Smooth muscle cell (in vitro differentiated cells): ENCODE results near the gene PMEPA1. TPM values are rescaled to one million over a fixed set of nuclear protein-coding genes. Genes with fewer than 3 reads are reported as not detected.

Experiments used
- DNase-seq: peaks from one replicate; lab custom pipeline; 2025; ENCODE audit not compliant: unreplicated experiment; lab: John Stamatoyannopoulos, UW
- H2AFZ ChIP-seq: fragments of 200-600 bp; sonication (generic); 2 replicates; pipeline ENCODE4 v1.6.0; 2016; ENCODE audit warnings: antibody characterized with exemption, low read depth, mild to moderate bottlenecking
- H3F3A ChIP-seq: fragments of 200-600 bp; sonication (generic); 2 replicates; pipeline ENCODE4 v1.6.0; 2017; ENCODE audit warnings: antibody characterized with exemption, low read depth
- H3K27ac ChIP-seq: fragments of 200-600 bp; sonication (generic); 2 replicates; pipeline ENCODE4 v1.5.1; 2016; ENCODE audit warnings: low read depth, mild to moderate bottlenecking
- H3K27me3 ChIP-seq: fragments of 200-600 bp; sonication (generic); 2 replicates; pipeline ENCODE4 v1.6.1; 2016; ENCODE audit warnings: low read depth, mild to moderate bottlenecking
- H3K36me3 ChIP-seq: fragments of 200-600 bp; sonication (generic); 2 replicates; pipeline ENCODE4 v1.5.1; 2016; ENCODE audit warnings: low read depth
- H3K4me1 ChIP-seq: fragments of 200-600 bp; sonication (generic); 2 replicates; pipeline ENCODE4 v1.5.1; 2016; ENCODE audit warnings: low read depth
- H3K4me2 ChIP-seq: fragments of 200-600 bp; sonication (generic); 2 replicates; pipeline ENCODE4 v1.6.0; 2016; ENCODE audit warnings: mild to moderate bottlenecking
- H3K4me3 ChIP-seq: fragments of 200-600 bp; sonication (generic); 2 replicates; pipeline ENCODE4 v1.5.1; 2016; ENCODE audit warnings: mild to moderate bottlenecking
- H3K79me2 ChIP-seq: fragments of 200-600 bp; sonication (generic); 2 replicates; pipeline ENCODE4 v1.6.0; 2016; ENCODE audit warnings: low read depth, mild to moderate bottlenecking
- H3K9ac ChIP-seq: fragments of 200-600 bp; sonication (generic); 2 replicates; pipeline ENCODE4 v1.6.0; 2016; ENCODE audit warnings: low read depth
- H3K9me3 ChIP-seq: fragments of 200-600 bp; sonication (generic); replicated peaks from 2 replicates; pipeline ENCODE4 v1.5.1; 2016; ENCODE audit warnings: low read depth
- H4K20me1 ChIP-seq: fragments of 200-600 bp; sonication (generic); 2 replicates; pipeline ENCODE4 v1.6.0; 2016; ENCODE audit warnings: low read depth
- CTCF ChIP-seq: fragments of 200-600 bp; sonication (generic); IDR thresholded peaks from 2 replicates; pipeline ENCODE4 v1.5.1; 2017; ENCODE audit warnings: borderline replicate concordance, mild to moderate bottlenecking, antibody characterized with exemption; ENCODE audit not compliant: insufficient read depth, poor library complexity, severe bottlenecking
- WGBS: methylation state at CpG from one replicate; pipeline ENCODE4 v1.1.7; 2016; ENCODE audit warnings: low lambda C conversion rate; 5-methylcytosine and 5-hydroxymethylcytosine counted together
- polyA plus RNA-seq: library from polyadenylated mRNA; unstranded; fragments of >200 nt; fragmentation: Nextera tagmentation; extraction: Ambion mirVana; gene quantifications from 2 replicates; pipeline ENCODE4 v1.2.1, GENCODE V29; 2016
- total RNA-seq: library from RNA; depleted of rRNA; stranded (reverse); fragments of >200 nt; gene quantifications from 2 replicates; pipeline ENCODE4 v1.2.3, GENCODE V29; 2014

Gene PMEPA1
- total and polyA plus RNA-seq, 2 experiments from 2014 or later: 37.2 to 81.9 TPM

- WGBS: 96% methylated on average over 15 of the region's 15 CpGs
- H3K36me3 ChIP-seq: no peaks in the 10 kb centered on the region
- TF ChIP-seq CTCF: no peak
Observed at GRCh38 chr20:57656252-57656820, 53.5 kb downstream of the PMEPA1 start.

GRCh38 chr20:57655809-57656155, 54.0 kb downstream of the PMEPA1 start:
- peaks cover 12% of the 10 kb centered on the region for H3K79me2 ChIP-seq
- 92% methylated on average over 11 of the region's 11 CpGs for WGBS
- no peak overlapping the region for H3K4me2 ChIP-seq

More at GRCh38 chr20:57656252-57656820, 53.5 kb downstream of the PMEPA1 start:
- H3K9ac ChIP-seq: no peak overlapping the region
- H3K4me3 ChIP-seq: no peak overlapping the region
- no peak overlapping the region for H3K4me2 ChIP-seq
- no peaks in the 10 kb centered on the region for H3K4me1 ChIP-seq
- peaks cover 18% of the 10 kb centered on the region for H3K79me2 ChIP-seq
- no peak overlapping the region for H2AFZ ChIP-seq
- no peaks in the 10 kb centered on the region for H3K9me3 ChIP-seq
- no peak overlapping the region for H3K27ac ChIP-seq
- H3F3A ChIP-seq: peaks cover 3% of the 10 kb centered on the region
- DNase-seq: no peak
- H4K20me1 ChIP-seq: peaks cover 95% of the 10 kb centered on the region
- no peaks in the 10 kb centered on the region for H3K27me3 ChIP-seq

GRCh38 chr20:57654998-57655808, 54.6 kb downstream of the PMEPA1 start:
- Histone ChIP-seq H3K27me3 (no peaks in the 10 kb centered on the region), H3K9ac (no peak overlapping the region), H3K36me3 (peaks cover 3% of the 10 kb centered on the region), H2AFZ (no peak overlapping the region), H3K4me2 (no peak overlapping the region), H3K9me3 (no peaks in the 10 kb centered on the region), H3F3A (peaks cover 3% of the 10 kb centered on the region), H3K27ac (no peak overlapping the region), H4K20me1 (peaks cover 94% of the 10 kb centered on the region), H3K4me1 (no peaks in the 10 kb centered on the region), H3K4me3 (no peak overlapping the region), H3K79me2 (peaks cover 7% of the 10 kb centered on the region)
- TF ChIP-seq CTCF: no peak
- WGBS: 80% methylated on average over 21 of the region's 22 CpGs
- DNase-seq: no peak

More at GRCh38 chr20:57655809-57656155, 54.0 kb downstream of the PMEPA1 start:
- DNase-seq: no peak
- H2AFZ ChIP-seq: no peak overlapping the region
- no peak overlapping the region for H3K9ac ChIP-seq
- peaks cover 3% of the 10 kb centered on the region for H3K36me3 ChIP-seq
- no peaks in the 10 kb centered on the region for H3K4me1 ChIP-seq
- no peak overlapping the region for H3K4me3 ChIP-seq
- TF ChIP-seq CTCF: no peak
- H4K20me1 ChIP-seq: peaks cover 95% of the 10 kb centered on the region
- H3K27me3 ChIP-seq: no peaks in the 10 kb centered on the region
- peaks cover 3% of the 10 kb centered on the region for H3F3A ChIP-seq
- H3K9me3 ChIP-seq: no peaks in the 10 kb centered on the region
- H3K27ac ChIP-seq: no peak overlapping the region
